GM06990 (cell line): ENCODE results near the gene LRRC26.

Experiments
- DNase-seq: peaks from one replicate; pipeline ENCODE4 v3.0.0-alpha.2; 2011; ENCODE audit not compliant: insufficient read length; ENCODE audit errors: extremely low read depth
- H3K27me3 ChIP-seq: replicated peaks from 2 replicates; pipeline ENCODE4 v1.6.0; 2011; ENCODE audit warnings: low read length; ENCODE audit not compliant: control insufficient read depth, insufficient read depth
- H3K36me3 ChIP-seq: 2 replicates; pipeline ENCODE4 v1.5.1; 2011; ENCODE audit warnings: low read length; ENCODE audit not compliant: control insufficient read depth, insufficient read depth
- H3K4me3 ChIP-seq: replicated peaks from 2 replicates; pipeline ENCODE4 v1.5.1; 2011; ENCODE audit warnings: low read depth, mild to moderate bottlenecking, control low read depth, low read length
- CTCF ChIP-seq: IDR thresholded peaks from 2 replicates; pipeline ENCODE4 v1.5.1; 2011; ENCODE audit warnings: low read length, control low read depth, mild to moderate bottlenecking, inconsistent platforms; ENCODE audit not compliant: insufficient read depth, poor library complexity, severe bottlenecking

LRRC26 gene

GRCh38 chr9:137134191-137134590 lies 35.7 kb downstream of the LRRC26 start:
- no peak overlapping the region for H3K4me3 ChIP-seq
- no peaks in the 10 kb centered on the region; the same call in 1 of the 2 replicates for H3K27me3 ChIP-seq
- TF ChIP-seq CTCF = no peak
- no peaks in the 10 kb centered on the region for H3K36me3 ChIP-seq
- DNase-seq = no peak

GRCh38 chr9:137130176-137130755 lies 39.6 kb downstream of the LRRC26 start:
- no peaks in the 10 kb centered on the region for H3K27me3 ChIP-seq
- TF ChIP-seq CTCF = no peak
- peak overlapping the region; percentile 82 for H3K4me3 ChIP-seq
- H3K36me3 ChIP-seq = no peaks in the 10 kb centered on the region
- no peak for DNase-seq

GRCh38 chr9:137129456-137130175 lies 40.2 kb downstream of the LRRC26 start:
- Histone ChIP-seq H3K36me3 (no peaks in the 10 kb centered on the region), H3K4me3 (peak overlapping the region; percentile 82), H3K27me3 (no peaks in the 10 kb centered on the region)
- TF ChIP-seq CTCF = no peak
- peak; percentile 96 for DNase-seq

GRCh38 chr9:137128862-137129455 lies 40.9 kb downstream of the LRRC26 start:
- no peaks in the 10 kb centered on the region for H3K36me3 ChIP-seq
- TF ChIP-seq CTCF = no peak
- no peaks in the 10 kb centered on the region for H3K27me3 ChIP-seq
- H3K4me3 ChIP-seq = peak overlapping the region; percentile 82
- peak; percentile 48 for DNase-seq

GRCh38 chr9:137128158-137128861 lies 41.5 kb downstream of the LRRC26 start:
- Histone ChIP-seq H3K27me3 (no peaks in the 10 kb centered on the region), H3K36me3 (no peaks in the 10 kb centered on the region), H3K4me3 (peak overlapping the region; percentile 82)
- no peak for TF ChIP-seq CTCF
- peak; percentile 28 for DNase-seq
